K562 (cell line): ENCODE results near the gene CCND3. TPM values are rescaled to one million over a fixed set of nuclear protein-coding genes. Genes with fewer than 3 reads are reported as not detected.

ENCODE experiments used
- CEBPZ ChIP-seq: fragments of 150-350 bp; IDR thresholded peaks from 2 replicates; pipeline ENCODE4 v1.6.1; 2014; ENCODE audit warnings: low read depth, mild to moderate bottlenecking, low read length, borderline replicate concordance
- CHCHD3 ChIP-seq: fragments of 250-450 bp; sonication (Bioruptor Pico); IDR thresholded peaks from 2 replicates; pipeline ENCODE4 v2.1.2; 2022; ENCODE audit warnings: mild to moderate bottlenecking
- EHMT2 ChIP-seq: fragments of 450-650 bp; IDR thresholded peaks from 2 replicates; pipeline ENCODE4 v1.6.1; 2018; ENCODE audit warnings: antibody characterized with exemption
- GTF2E2 ChIP-seq: fragments of 200-800 bp; sonication (Bioruptor generic); IDR thresholded peaks from 2 replicates; pipeline ENCODE4 v1.6.1; 2016; ENCODE audit warnings: missing genetic modification characterization, missing compliant biosample characterization
- KLF13 ChIP-seq: fragments of 450-650 bp; IDR thresholded peaks from 2 replicates; pipeline ENCODE4 v1.6.1; 2016; ENCODE audit warnings: missing genetic modification characterization, low read depth, mild to moderate bottlenecking, missing compliant biosample characterization, moderate library complexity, borderline replicate concordance
- MED1 ChIP-seq: sonication (generic); formaldehyde crosslinking; IDR thresholded peaks from 2 replicates; pipeline ENCODE4 v1.8.1; 2023; ENCODE audit warnings: missing genetic modification reagents, borderline replicate concordance
- MEF2D ChIP-seq: conservative IDR thresholded peaks from 2 replicates; pipeline ENCODE4 v1.6.1; 2016; ENCODE audit warnings: low read depth, missing genetic modification characterization, missing compliant biosample characterization
- PCBP2 ChIP-seq: fragments of 200-400 bp; formaldehyde crosslinking; IDR thresholded peaks from 2 replicates; pipeline ENCODE4 v1.6.1; 2018; ENCODE audit warnings: low read length, low read depth, mild to moderate bottlenecking, moderate library complexity; ENCODE audit not compliant: poor library complexity, severe bottlenecking
- PHF8 ChIP-seq: fragments of 200-600 bp; sonication (generic); IDR thresholded peaks from 2 replicates; pipeline ENCODE4 v1.6.1; 2012; ENCODE audit warnings: mixed run types, mild to moderate bottlenecking, inconsistent platforms, low read length, moderate library complexity, borderline replicate concordance
- RBM17 ChIP-seq: fragments of 200-400 bp; formaldehyde crosslinking; IDR thresholded peaks from 2 replicates; pipeline ENCODE4 v1.6.1; 2017; ENCODE audit warnings: low read depth, mild to moderate bottlenecking, low read length, borderline replicate concordance
- SMARCB1 ChIP-seq: IDR thresholded peaks from 2 replicates; pipeline ENCODE4 v1.6.1; 2011; ENCODE audit warnings: improper control_type of control experiment, low read depth; ENCODE audit not compliant: insufficient read length
- STAG1 ChIP-seq: sonication (generic); formaldehyde crosslinking; IDR thresholded peaks from 2 replicates; pipeline ENCODE4 v1.5.0; 2020; ENCODE audit warnings: missing genetic modification reagents, borderline replicate concordance
- ZNF445 ChIP-seq: fragments of 250-450 bp; sonication (Bioruptor Pico); IDR thresholded peaks from 2 replicates; pipeline ENCODE4 v1.4.0; 2020; ENCODE audit warnings: low read depth, mild to moderate bottlenecking, moderate library complexity
- ZNF695 ChIP-seq: fragments of 450-650 bp; formaldehyde crosslinking; IDR thresholded peaks from 2 replicates; pipeline ENCODE4 v1.4.0; 2020; ENCODE audit warnings: mild to moderate bottlenecking, moderate library complexity
- ZNF766 ChIP-seq: fragments of 200-800 bp; sonication (Bioruptor generic); conservative IDR thresholded peaks from 2 replicates; pipeline ENCODE4 v1.6.1; 2016; ENCODE audit warnings: missing genetic modification characterization, missing compliant biosample characterization
- ZNF830 ChIP-seq: fragments of 250-450 bp; sonication (Bioruptor Pico); IDR thresholded peaks from 2 replicates; pipeline ENCODE4 v1.5.0; 2021; ENCODE audit warnings: mild to moderate bottlenecking
- polyA plus RNA-seq, 8 experiments: library from polyadenylated mRNA; depleted of rRNA in 4 of 8; stranded (reverse) in 5 of 8; unstranded in 3 of 8; fragments of >200 nt; fragmentation: Nextera tagmentation in 2 of 8; fragmentation: Illumina TruSeq in 1 of 8; extraction: Ambion mirVana in 2 of 8; extraction: Trizol in 1 of 8; gene quantifications; 2 replicates each; pipeline versions ENCODE4 v1.2.1 to v1.2.3, GENCODE V29; 2011 to 2014; ENCODE audit warnings: inconsistent platforms in 1 of 8, missing spikeins in 1 of 8
- total RNA-seq, 7 experiments: library from RNA; depleted of rRNA in 6 of 7; stranded (reverse); fragments of >200 nt in 6 of 7; fragmentation: Illumina TruSeq in 2 of 7; extraction: Trizol in 2 of 7; gene quantifications; 2 replicates each; pipeline versions ENCODE4 v1.2.1 to v1.2.3, GENCODE V29; 2011 to 2021; ENCODE audit warnings: low replicate concordance in 1 of 7
- TF ChIP-seq, protein P1 (sequence below), 2 experiments: fragments of 450-650 bp; IDR thresholded peaks; 2 replicates each; pipeline ENCODE4 v1.6.1; 2016
- TF ChIP-seq, protein P2 (sequence below), 2 experiments: IDR thresholded peaks; 2 replicates each; pipeline ENCODE4 v1.6.1; 2011; ENCODE audit warnings: borderline replicate concordance in 1 of 2, control low read depth in 1 of 2, low read depth in 1 of 2, low read length in 1 of 2, mild to moderate bottlenecking in 1 of 2, mixed read lengths in 1 of 2, moderate library complexity in 1 of 2; ENCODE audit not compliant: insufficient read depth in 1 of 2, insufficient read length in 1 of 2, poor library complexity in 1 of 2, severe bottlenecking in 1 of 2; ENCODE audit errors: extremely low read depth in 1 of 2
- TF ChIP-seq, protein P3 (sequence below): sonication (generic); formaldehyde crosslinking; IDR thresholded peaks from 2 replicates; pipeline ENCODE4 v1.8.1; 2023; ENCODE audit warnings: mild to moderate bottlenecking, missing genetic modification reagents, moderate library complexity

CCND3 gene
- total and polyA plus RNA-seq, 9 of the 15 experiments (the other 6 are each of a cell fraction or from before 2014, with no cell fraction given), result 21.5 to 204 (median 97.4) TPM

GRCh38 chr6:41939848-41940758 lies 1.5 kb downstream of the CCND3 start (continued):
- no peak for TF ChIP-seq MED1 (CRISPR knock-in tag)
- TF ChIP-seq, protein P1, sequence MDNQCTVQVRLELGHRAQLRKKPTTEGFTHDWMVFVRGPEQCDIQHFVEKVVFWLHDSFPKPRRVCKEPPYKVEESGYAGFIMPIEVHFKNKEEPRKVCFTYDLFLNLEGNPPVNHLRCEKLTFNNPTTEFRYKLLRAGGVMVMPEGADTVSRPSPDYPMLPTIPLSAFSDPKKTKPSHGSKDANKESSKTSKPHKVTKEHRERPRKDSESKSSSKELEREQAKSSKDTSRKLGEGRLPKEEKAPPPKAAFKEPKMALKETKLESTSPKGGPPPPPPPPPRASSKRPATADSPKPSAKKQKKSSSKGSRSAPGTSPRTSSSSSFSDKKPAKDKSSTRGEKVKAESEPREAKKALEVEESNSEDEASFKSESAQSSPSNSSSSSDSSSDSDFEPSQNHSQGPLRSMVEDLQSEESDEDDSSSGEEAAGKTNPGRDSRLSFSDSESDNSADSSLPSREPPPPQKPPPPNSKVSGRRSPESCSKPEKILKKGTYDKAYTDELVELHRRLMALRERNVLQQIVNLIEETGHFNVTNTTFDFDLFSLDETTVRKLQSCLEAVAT (IDR thresholded peaks at IDR 0.05), result peak in 1 of 2 experiments; percentile 37; a peak in 1 of 4 replicates
- peak; percentile 0; the same call in 1 of the 2 replicates for TF ChIP-seq ZNF766
- no peak for TF ChIP-seq STAG1 (CRISPR knock-in tag)
- TF ChIP-seq ZNF445 (CRISPR knock-in tag), result no peak
- no peak; the same call in 1 of the 2 replicates for TF ChIP-seq PHF8
- 0 out of 2 replicates have a peak, but pooled peaks have one; percentile 55 for TF ChIP-seq CHCHD3 (CRISPR knock-in tag)
- TF ChIP-seq, protein P2, sequence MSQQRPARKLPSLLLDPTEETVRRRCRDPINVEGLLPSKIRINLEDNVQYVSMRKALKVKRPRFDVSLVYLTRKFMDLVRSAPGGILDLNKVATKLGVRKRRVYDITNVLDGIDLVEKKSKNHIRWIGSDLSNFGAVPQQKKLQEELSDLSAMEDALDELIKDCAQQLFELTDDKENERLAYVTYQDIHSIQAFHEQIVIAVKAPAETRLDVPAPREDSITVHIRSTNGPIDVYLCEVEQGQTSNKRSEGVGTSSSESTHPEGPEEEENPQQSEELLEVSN (IDR thresholded peaks at IDR 0.05; ENCODE audit: borderline replicate concordance in 1 of 2, extremely low read depth in 1 of 2, insufficient read depth in 1 of 2, insufficient read length in 1 of 2, low read depth in 1 of 2, low read length in 1 of 2, poor library complexity in 1 of 2, severe bottlenecking in 1 of 2), result peak; percentile 68 to 69
- TF ChIP-seq SMARCB1, result no peak
- TF ChIP-seq RBM17, result no peak
- no peak for TF ChIP-seq CEBPZ
- no peak for TF ChIP-seq PCBP2
- TF ChIP-seq, protein P3, sequence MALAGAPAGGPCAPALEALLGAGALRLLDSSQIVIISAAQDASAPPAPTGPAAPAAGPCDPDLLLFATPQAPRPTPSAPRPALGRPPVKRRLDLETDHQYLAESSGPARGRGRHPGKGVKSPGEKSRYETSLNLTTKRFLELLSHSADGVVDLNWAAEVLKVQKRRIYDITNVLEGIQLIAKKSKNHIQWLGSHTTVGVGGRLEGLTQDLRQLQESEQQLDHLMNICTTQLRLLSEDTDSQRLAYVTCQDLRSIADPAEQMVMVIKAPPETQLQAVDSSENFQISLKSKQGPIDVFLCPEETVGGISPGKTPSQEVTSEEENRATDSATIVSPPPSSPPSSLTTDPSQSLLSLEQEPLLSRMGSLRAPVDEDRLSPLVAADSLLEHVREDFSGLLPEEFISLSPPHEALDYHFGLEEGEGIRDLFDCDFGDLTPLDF (CRISPR knock-in tag), result no peak
- no peak for TF ChIP-seq ZNF695 (CRISPR knock-in tag)
- TF ChIP-seq KLF13 (tag), result 0 out of 2 replicates have a peak, but pooled peaks have one; percentile 28
- TF ChIP-seq MEF2D (tag), result no peak
- no peak for TF ChIP-seq EHMT2
- TF ChIP-seq GTF2E2, result peak; percentile 15; the same call in 1 of the 2 replicates
- no peak for TF ChIP-seq ZNF830
